GM10847 (cell line): ENCODE results near the gene IFI27L2.
A peak's percentile ranks its signal among the peaks of the same experiment; 100 is the strongest.

Experiments
- POLR2A ChIP-seq: IDR thresholded peaks from 2 replicates; pipeline ENCODE4 v1.6.1; 2011; ENCODE audit not compliant: insufficient read length; ENCODE audit errors: extremely low read depth

The IFI27L2 gene

GRCh38 chr14:94098326-94098992, 30.9 kb downstream of the IFI27L2 start:
- no peak for TF ChIP-seq POLR2A

GRCh38 chr14:94097091-94097490, 32.3 kb downstream of the IFI27L2 start:
- no peak for TF ChIP-seq POLR2A

- no peak for TF ChIP-seq POLR2A
These were observed 36.0 kb downstream of the IFI27L2 start for GRCh38 chr14:94093418-94093817.

GRCh38 chr14:94089479-94089878, 39.9 kb downstream of the IFI27L2 start:
- TF ChIP-seq POLR2A, result no peak

GRCh38 chr14:94088516-94088915, 40.9 kb downstream of the IFI27L2 start:
- no peak for TF ChIP-seq POLR2A

GRCh38 chr14:94087891-94088290, 41.5 kb downstream of the IFI27L2 start:
- no peak for TF ChIP-seq POLR2A

- no peak for TF ChIP-seq POLR2A
These were observed 48.0 kb downstream of the IFI27L2 start for GRCh38 chr14:94081386-94081820.

- TF ChIP-seq POLR2A, result peak; percentile 92
These were observed 48.6 kb downstream of the IFI27L2 start, which contains the start of the genes DDX24 and IFI27L1 for GRCh38 chr14:94080621-94081385. TSS of gene DDX24 (minus strand) at chr14:94081202. CDS start at chr14:94079742, 1,460 bp downstream. TSS of gene IFI27L1 (plus strand) at chr14:94081310. CDS start at chr14:94096938, 15,628 bp downstream.

- TF ChIP-seq POLR2A, result no peak
These were observed 49.3 kb downstream of the IFI27L2 start for GRCh38 chr14:94079891-94080620.

GRCh38 chr14:94077823-94078222, 51.6 kb downstream of the IFI27L2 start:
- TF ChIP-seq POLR2A, result no peak
